Breast epithelium (tissue), 4 donors: ENCODE measurements around the gene EML2. TPM values are rescaled to one million over a fixed set of nuclear protein-coding genes. Genes with fewer than 3 reads are reported as not detected.
A peak's percentile ranks its signal among the peaks of the same experiment; 100 is the strongest.

Experiments used
- DNase-seq, 2 donors: peaks; one replicate each; pipeline ENCODE4 v3.0.0-alpha.2; 2019; ENCODE audit warnings: low spot score in 2 of 2
- H3K27ac ChIP-seq, 2 donors: fragments of 200-600 bp; sonication (generic) in 1 of 2; one replicate each; pipeline ENCODE4 v1.5.1; 2016 to 2019; ENCODE audit warnings: mild to moderate bottlenecking in 1 of 2
- H3K27me3 ChIP-seq, 2 donors: fragments of 200-600 bp; sonication (generic) in 1 of 2; one replicate each; pipeline versions ENCODE4 v1.5.1 to v1.6.0; 2017 to 2019; ENCODE audit warnings: control low read depth in 1 of 2, mild to moderate bottlenecking in 1 of 2
- H3K36me3 ChIP-seq: fragments of 200-600 bp; one replicate; pipeline ENCODE4 v1.5.1; 2019
- H3K4me1 ChIP-seq, 2 donors: fragments of 200-600 bp; sonication (generic); one replicate each; pipeline ENCODE4 v1.5.1; 2016 to 2019; ENCODE audit warnings: control low read depth in 1 of 2
- H3K4me3 ChIP-seq, 3 donors: fragments of 200-600 bp; sonication (generic); 1 replicate in 2 of 3; 2 replicates in 1 of 3; pipeline ENCODE4 v1.5.1; 2016 to 2019; ENCODE audit warnings: mild to moderate bottlenecking in 3 of 3, moderate library complexity in 2 of 3
- H3K9me3 ChIP-seq, 2 donors: fragments of 200-600 bp; sonication (generic) in 1 of 2; one replicate each; pipeline ENCODE4 v1.5.1; 2016 to 2019; ENCODE audit warnings: control low read depth in 1 of 2
- CTCF ChIP-seq, 3 donors: fragments of 450-650 bp; IDR thresholded peaks; one replicate each; pipeline ENCODE4 v1.5.1; 2016 to 2017; ENCODE audit warnings: antibody characterized with exemption in 3 of 3, mild to moderate bottlenecking in 3 of 3, moderate library complexity in 3 of 3
- POLR2A ChIP-seq: fragments of 450-650 bp; IDR thresholded peaks from one replicate; pipeline ENCODE4 v1.6.1; 2016; ENCODE audit warnings: antibody characterized with exemption, mild to moderate bottlenecking, moderate library complexity
- POLR2AphosphoS5 ChIP-seq, 3 donors: sonication (generic); formaldehyde crosslinking; IDR thresholded peaks; one replicate each; pipeline ENCODE4 v1.6.1; 2017; ENCODE audit warnings: antibody characterized with exemption in 3 of 3
- intact Hi-C: fragments of 100-400 bp; cut with DNase I; formaldehyde crosslinking; loops from one replicate; pipeline ENCODE4 v1.15.1; 2023; ENCODE audit warnings: low total_unique reads
- total RNA-seq, 3 donors: library from RNA; depleted of rRNA; stranded (reverse); fragments of >200 nt; gene quantifications; one replicate each; pipeline ENCODE4 v1.1.0, GENCODE V29; 2016

The EML2 gene
- total RNA-seq, 3 donors from 2014 or later, result 27.7 to 42.0 (median 32.4) TPM

DNA sequence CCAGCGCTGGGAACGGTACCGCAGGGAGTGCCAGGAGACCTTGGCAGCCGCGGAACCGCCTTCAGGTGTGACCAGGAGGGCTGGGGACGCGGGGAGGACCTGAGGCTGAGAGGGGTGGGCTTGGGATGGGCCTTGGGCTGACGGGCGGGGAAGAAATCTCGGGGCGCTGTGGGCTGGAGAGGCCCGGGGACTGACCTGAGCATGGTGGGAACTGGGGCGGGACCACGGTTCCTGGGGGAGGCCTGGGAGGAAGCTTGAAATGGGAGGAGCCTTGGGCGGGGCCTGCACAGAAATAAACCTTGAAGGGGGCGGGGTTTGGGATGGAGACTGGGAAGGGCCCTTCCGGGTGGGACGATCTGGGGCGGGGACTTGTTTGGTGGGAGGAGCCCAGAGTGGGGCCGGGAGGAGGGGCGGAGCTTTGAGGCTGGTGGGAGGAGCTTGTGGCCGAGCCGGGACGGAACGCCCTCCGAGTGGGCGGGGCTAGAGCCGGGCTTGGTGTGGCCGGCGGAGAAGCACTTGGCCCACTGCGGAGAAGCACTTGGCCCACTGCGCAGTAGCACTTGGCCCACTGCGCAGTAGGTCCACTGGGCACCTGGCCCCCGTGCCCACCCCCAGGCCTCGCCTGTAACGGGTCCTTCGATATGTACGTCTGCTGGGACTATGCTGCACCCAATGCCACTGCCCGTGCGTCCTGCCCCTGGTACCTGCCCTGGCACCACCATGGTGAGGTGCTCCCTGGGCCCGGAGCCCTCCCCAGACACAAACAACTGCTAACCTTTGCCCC is 31.7 kb upstream of the EML2 start:
- Histone ChIP-seq H3K27ac (peak overlapping the region; percentile 36 to 60), H3K4me1 (peaks cover 0 to 5% of the 10 kb centered on the region in 2 donors), H3K9me3 (no peaks in the 10 kb centered on the region), H3K27me3 (peaks cover 2 to 8% of the 10 kb centered on the region in 2 donors), H3K36me3 (no peaks in the 10 kb centered on the region), H3K4me3 (peak overlapping the region in 2 of 3 donors; percentile 42 to 47)
- TF ChIP-seq POLR2AphosphoS5 (IDR thresholded peaks at IDR 0.05) (no peak), CTCF (IDR thresholded peaks at IDR 0.05) (no peak), POLR2A (no peak)
- peak; percentile 83 to 84 for DNase-seq
- intact Hi-C loops, result no loop called here

DNA sequence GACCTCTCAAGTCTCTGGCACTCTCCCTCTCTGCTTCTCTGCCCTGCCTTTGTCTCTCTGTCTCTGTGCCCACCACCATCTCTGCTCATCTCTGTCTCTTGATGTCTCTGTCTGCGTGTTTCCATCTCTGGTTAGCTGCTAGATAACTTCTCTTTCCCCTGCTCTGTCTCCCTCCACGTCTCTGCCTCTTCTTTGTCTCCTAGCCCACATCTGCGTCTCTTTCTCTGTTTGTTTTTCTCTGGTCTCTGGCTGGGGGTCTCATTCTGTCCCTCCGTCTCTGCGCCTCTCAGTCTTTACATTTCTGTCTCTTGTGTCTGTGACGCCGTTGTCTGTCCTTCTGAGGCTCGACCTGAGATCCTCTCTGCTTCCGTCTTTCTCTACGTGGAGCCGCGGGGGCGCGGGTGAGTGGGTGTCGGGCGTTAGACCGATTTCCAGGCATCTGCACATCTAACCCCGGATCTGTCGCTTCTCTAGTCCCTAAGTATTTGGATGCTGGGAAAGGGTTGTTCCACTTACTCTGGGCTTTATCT is 29.2 kb upstream of the EML2 start:
- H3K9me3 ChIP-seq, result no peaks in the 10 kb centered on the region
- H3K4me1 ChIP-seq, result peaks cover 0 to 5% of the 10 kb centered on the region in 2 donors
- TF ChIP-seq CTCF (IDR thresholded peaks at IDR 0.05), result no peak
- TF ChIP-seq POLR2A, result no peak
- TF ChIP-seq POLR2AphosphoS5 (IDR thresholded peaks at IDR 0.05), result no peak
- intact Hi-C loops, result loop anchor here (10.0 kb wide), 1 partner anchor 544 kb away; no protein-coding TSS in a partner anchor
- peak overlapping the region in 2 of 3 donors; percentile 45 to 66 for H3K4me3 ChIP-seq
- no peak for DNase-seq
- H3K36me3 ChIP-seq, result no peaks in the 10 kb centered on the region
- H3K27ac ChIP-seq, result peak overlapping the region; percentile 21 to 25
- peaks cover 2 to 13% of the 10 kb centered on the region in 2 donors for H3K27me3 ChIP-seq

GRCh38 chr19:45667620-45668341 is 28.6 kb upstream of the EML2 start, which contains the start of gene GIPR:
Gene GIPR (plus strand): TSS chr19:45668221. CDS start chr19:45669521, 1,300 bp downstream.
- Histone ChIP-seq H3K36me3 (no peaks in the 10 kb centered on the region), H3K4me1 (peaks cover 0 to 5% of the 10 kb centered on the region in 2 donors), H3K4me3 (peak within 1 kb of the TSS; percentile 0 to 66 (median 45)), H3K9me3 (no peaks in the 10 kb centered on the region), H3K27ac (peak within 1 kb of the TSS; percentile 21 to 25), H3K27me3 (peaks cover 2 to 13% of the 10 kb centered on the region in 2 donors)
- peak in 1 of 2 donors; percentile 38 for DNase-seq
- intact Hi-C loops, result loop anchor here (10.0 kb wide), 1 partner anchor 543 kb away; no protein-coding TSS in a partner anchor
- TF ChIP-seq POLR2AphosphoS5 (IDR thresholded peaks at IDR 0.05), result no peak
- TF ChIP-seq CTCF (IDR thresholded peaks at IDR 0.05), result no peak
- TF ChIP-seq POLR2A, result no peak

DNA sequence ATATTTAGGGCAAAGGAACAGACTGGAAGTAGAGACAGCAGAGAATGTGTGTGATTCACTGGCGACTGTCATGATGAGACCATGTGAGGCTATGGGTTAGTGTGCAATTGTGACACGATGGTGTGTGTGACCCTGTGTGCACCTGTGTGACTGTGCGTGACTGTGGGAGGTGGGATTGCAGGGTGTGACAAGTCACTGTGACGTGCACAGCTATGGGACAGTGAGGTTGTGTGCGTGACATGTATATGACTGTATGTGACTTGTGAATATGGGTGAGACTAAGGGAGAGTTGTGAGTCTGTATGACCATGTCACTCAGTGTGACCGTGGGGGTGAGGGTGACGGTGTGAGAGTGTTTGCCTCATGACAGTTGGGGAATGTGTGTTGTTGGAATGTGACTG is 25.4 kb upstream of the EML2 start:
- no peak overlapping the region for H3K4me3 ChIP-seq
- peaks cover 0 to 4% of the 10 kb centered on the region in 2 donors for H3K4me1 ChIP-seq
- TF ChIP-seq POLR2A, result no peak
- TF ChIP-seq CTCF (IDR thresholded peaks at IDR 0.05), result no peak
- no peak for TF ChIP-seq POLR2AphosphoS5 (IDR thresholded peaks at IDR 0.05)
- no peak overlapping the region for H3K27ac ChIP-seq
- no peaks in the 10 kb centered on the region for H3K9me3 ChIP-seq
- H3K27me3 ChIP-seq, result peaks cover 0 to 5% of the 10 kb centered on the region in 2 donors
- H3K36me3 ChIP-seq, result no peaks in the 10 kb centered on the region
- DNase-seq, result no peak
- intact Hi-C loops, result loop anchor here (10.0 kb wide), 1 partner anchor 540 kb away; no protein-coding TSS in a partner anchor
